SKM-1 treated with dmso at 0.1 percent for 144 hours (cell line): ENCODE data around the gene ERCC4.

Experiments used
- DNase-seq: peaks from one replicate; lab custom pipeline; 2025; ENCODE audit not compliant: unreplicated experiment; lab: John Stamatoyannopoulos, UW

The ERCC4 gene

DNA sequence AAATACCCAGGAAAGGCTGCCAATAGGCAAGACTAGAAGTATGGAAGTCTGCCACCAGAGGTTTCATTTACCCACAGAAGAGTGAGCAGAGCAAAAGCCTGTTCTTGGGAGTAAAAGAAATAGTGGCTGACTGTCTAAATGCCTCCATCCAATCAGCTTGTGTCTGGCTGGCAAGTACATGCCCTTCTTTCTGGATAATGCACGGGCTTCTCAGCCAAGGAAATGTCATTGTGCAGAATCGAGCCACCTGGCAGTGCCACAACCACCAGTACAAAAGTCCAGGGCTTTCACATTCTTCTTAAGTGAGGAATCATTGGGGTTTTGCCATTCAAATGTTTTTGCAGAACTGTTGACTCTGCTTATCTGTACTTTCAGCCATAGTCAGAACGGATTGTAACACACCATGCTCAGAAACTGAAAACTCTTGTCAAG lies 10.1 kb upstream of the ERCC4 start:
- no peak for DNase-seq

DNA sequence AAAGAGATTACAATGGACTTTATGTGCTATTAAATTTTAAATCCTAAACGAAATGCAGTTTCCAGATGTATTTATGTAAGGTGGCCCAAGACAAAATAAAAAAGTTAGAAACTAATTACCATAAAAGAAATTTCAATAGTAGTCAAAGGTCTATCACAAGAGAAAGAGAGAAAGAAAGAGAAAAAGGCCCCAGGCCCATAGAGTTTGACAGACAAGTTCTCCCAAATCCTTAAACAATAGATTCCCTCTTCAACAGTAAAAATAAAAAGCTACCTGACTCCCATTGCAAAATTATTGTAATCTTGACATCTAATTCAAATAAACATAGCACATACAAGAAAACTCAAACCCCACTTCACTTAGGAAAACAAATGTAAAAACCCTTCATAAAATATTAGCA lies 8.6 kb upstream of the ERCC4 start:
- no peak for DNase-seq

DNA sequence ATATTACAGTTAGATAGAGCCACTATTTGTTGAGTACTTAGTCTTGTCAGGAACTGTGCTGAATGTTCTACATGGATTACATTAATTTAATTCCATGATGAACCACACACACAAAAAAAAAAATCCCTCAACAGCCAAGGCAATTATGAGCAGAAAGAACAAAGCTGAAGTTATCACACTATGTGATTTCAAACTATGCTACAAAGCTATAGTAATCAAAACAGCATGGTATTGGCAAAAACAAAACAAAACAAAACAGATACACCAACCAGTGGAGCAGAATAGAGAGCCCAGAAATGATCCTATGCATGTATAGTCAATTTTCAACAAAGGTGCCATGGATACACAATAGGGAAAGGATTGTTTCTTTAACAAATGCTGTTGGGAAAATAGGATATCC lies 8.1 kb upstream of the ERCC4 start:
- no peak for DNase-seq

DNA sequence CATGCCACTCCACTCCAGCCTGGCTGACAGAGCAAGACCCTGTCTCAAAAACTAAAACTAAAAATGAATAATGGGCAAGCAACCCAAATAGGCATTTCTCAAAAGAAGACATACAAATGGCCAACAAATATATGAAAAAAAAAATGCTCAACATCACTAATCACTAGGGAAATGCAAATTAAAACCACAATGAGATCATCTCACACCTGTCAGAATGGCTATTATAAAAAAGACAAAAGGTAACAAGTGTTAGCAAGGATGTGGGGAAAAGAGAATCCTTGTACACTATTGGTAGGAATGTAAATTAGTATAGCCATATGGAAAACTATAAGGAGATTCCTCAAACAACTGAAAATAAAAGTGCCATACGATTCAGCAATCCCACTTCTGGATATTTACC lies 7.1 kb upstream of the ERCC4 start:
- DNase-seq: no peak

DNA sequence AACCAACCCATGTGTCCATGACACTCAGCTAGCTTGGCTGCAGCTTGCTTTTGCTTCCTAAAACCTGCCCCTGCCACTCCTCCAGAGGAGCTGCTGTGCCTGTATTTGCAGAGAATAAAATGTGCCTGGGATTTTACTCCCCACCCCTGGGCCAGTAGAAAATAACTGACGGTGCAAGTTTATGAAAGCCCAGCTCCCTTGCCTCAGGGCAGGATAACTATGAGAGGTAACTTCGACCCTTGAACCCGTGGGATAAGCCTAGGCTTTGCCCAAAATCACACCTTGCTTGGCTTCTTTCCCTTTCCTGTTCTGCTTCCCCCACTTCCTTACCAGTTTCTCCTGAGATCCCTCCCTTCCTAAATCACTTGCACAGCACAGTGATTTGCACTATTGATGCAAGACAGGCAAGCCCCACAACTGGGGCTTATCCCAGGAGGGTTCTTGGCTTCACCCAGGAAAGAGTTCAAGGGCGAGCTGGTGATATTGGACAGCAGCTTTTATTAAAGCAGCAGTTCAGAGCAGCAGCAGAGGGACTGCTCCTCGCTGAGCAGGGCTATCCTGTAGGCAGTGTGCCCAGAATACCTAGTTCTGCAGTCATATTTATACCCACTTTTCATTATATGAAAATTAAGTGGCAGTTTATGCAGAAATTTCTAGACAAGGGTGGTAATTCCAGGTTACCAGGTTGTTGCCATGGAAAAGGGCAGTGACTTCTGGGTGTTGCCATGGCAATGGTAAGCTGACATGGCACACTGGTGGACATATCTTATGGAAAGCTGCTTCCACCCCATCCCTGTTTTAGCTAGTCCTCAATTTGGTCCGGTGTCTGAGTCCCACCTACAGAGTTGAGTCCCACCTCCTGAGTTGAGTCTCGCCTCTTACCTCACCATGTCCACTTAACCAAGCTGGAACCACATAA lies 6.3 kb upstream of the ERCC4 start:
- no peak for DNase-seq

DNA sequence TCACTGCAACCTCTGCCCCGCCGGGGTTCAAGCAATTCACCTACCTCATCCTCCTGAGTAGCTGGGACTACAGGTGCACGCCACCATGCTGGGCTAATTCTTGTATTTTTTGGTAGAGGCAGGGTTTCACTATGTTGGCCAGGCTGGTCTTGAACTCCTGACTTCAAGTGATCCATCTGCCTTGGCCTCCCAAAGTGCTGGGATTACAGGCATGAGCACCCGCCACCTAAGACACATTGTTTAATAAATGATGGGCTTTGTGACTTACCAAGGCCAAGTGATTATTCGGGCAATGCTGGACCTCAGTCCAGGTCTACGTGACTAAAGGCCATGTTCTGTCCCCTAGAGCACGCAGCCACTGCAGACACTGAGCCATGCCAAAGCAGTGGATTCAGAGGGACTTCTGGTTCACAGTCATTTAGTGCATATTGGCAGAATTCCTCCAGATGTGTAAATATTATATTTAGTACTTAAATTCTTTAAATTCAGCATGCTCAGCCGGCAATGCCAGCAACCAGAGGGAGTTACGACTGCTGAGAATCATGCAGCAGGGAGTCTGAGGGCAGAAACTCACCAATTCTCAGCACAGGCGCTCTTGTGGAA lies 4.8 kb upstream of the ERCC4 start:
- no peak for DNase-seq

DNA sequence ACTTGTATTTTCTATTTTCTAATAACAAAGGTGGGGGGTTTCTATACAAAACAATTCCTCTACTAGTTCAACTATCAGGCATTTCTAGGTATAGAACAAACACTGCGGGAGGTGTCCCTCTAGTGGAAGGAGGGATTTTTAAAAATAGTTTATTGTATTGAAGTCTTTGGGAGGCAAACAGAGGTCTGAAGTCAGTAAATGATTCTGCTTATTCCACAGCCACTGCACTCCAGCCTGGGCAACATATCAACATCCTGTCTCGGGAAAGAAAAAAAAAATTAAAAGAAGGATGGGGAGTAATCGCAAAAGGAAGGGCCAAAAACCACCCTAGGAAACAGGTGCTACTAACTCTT lies 648 bp upstream of the ERCC4 start:
- no peak for DNase-seq

DNA sequence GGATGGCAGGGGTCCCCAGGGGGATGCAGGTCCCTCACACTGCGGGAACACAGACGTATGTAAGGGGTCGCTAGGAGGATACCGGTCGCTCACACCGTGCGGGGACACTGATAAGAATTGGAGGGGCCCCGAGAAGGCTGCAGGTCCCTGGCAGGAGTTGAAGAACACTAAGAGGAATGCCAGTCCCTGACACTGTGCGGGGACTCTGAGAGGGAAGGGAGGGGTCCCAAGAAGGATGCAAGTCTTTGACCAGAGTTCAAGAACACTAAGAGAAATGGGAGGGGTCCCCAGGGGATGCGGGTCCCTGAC lies 510 bp downstream of the ERCC4 start:
- DNase-seq: no peak

DNA sequence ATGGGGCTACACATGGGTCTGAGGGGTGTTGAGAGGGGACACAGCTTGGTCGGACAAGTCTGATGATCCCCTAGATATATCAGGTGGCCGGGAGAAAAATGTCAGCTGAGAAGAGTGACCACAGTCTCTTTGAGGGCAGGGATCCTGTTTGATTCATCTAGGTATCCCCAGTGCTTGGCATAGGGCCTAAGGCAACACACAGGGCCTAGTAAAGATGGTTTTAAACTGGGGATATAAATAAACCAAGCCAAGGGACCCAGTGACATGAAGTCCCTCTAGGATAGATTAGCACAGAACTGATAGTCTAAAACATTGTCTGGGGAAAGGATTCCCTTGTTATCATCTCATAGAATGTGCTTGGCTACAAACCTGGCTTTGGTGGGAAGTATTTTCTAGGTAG lies 1.4 kb downstream of the ERCC4 start:
- DNase-seq: no peak

DNA sequence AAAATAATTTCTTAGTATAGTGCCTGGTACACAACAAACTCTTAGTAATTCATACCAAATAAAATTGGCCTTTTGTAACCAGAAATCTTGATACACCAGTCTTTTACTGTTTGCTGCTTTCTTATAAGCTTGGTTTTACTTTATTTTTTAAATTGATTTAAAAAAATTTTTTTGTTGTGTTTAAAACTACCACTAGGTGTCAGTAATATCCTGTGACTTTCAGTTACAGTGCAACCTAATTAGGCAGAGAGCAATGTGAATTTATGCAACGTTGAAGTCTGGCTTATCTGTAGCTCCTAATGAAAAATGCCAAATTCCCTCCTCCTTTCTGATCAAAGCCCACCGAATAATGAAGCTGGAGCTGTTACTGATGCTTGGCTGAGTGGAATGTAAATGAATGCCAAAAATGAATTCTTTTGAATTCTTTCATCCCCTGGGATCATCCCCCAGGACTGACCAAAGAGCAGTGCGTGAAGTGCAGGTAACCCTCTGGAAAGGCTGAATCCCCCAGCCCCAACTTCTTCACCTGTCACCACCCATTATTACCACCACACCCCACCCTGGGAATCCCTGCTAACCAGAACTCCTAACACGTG lies 3.8 kb downstream of the ERCC4 start:
- DNase-seq: peak; percentile 67

DNA sequence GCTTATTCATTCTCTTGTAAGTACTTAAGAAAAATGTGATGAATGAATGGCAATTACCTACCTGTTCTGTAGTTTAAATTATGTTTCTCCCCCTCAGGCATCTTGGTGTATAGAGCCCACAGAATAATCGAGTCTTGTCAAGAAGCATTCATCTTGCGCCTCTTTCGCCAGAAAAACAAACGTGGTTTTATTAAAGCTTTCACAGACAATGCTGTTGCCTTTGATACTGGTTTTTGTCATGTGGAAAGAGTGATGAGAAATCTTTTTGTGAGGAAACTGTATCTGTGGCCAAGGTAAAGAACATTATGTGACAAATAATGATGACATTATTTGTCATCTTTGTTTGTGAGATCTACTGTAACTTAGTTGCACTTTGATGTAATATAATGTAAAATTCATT lies 6.5 kb downstream of the ERCC4 start:
- no peak for DNase-seq

DNA sequence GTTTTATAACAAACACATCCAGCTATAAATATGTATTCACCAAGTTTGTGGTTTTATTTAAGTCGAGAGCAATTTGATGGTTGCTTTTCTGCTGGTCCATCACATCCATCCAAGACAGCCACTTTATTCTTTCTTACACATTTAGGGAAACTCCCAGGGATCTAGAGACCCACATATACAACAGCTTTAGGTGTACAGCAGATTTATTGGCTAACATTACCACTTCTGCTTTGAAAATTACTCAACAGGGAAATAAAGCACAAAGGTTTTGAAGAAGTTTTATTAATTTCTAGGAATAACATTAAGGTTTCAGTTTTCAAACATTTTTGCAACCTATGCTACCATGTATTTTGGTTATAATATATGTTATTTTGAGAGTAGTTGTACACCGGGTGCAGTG lies 6.9 kb downstream of the ERCC4 start:
- DNase-seq: no peak

DNA sequence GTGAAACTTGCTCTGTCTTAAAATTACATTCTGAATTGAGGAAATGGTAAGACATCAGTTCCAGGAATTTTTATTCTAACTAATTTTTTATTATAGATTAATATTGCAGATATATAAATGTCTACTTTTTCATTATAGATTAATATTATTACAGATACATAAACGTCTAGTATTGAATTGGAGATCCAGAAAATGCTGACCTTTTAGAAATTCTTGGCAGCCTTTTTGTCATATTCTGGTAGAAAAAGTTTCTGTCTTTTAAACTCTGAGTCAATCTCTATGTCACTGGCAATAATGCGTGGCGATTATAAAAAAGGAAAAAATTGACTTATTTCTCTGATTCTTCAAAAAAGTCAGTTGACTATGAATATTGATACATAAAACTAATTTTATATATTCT lies 8.7 kb downstream of the ERCC4 start:
- DNase-seq: no peak

DNA sequence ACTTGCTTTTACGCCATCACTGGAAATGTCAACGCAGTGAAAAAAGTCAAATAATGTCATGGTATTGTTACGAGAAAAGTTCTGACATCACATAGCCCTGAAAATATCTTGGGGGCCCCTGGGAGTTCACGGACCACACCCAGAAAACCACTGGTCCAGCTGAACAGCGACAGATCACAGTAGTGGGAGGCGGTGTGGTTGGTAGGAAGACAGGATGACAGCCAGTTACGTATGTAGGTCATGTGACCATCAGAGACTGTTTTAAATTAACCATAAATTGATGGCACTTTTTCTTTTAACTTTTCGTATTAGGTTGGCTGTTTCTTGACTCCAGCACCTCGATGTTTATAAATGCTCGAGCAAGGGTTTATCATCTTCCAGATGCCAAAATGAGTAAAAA lies 11.9 kb downstream of the ERCC4 start:
- no peak for DNase-seq

DNA sequence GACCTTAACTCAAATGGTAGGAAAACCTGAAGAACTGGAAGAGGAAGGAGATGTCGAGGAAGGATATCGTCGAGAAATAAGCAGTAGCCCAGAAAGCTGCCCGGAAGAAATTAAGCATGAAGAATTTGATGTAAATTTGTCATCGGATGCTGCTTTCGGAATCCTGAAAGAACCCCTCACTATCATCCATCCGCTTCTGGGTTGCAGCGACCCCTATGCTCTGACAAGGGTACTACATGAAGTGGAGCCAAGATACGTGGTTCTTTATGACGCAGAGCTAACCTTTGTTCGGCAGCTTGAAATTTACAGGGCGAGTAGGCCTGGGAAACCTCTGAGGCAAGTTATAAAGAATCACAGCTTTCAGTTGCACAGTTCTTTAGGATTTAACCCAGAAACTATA lies 15.5 kb downstream of the ERCC4 start:
- peak; percentile 6 for DNase-seq

DNA sequence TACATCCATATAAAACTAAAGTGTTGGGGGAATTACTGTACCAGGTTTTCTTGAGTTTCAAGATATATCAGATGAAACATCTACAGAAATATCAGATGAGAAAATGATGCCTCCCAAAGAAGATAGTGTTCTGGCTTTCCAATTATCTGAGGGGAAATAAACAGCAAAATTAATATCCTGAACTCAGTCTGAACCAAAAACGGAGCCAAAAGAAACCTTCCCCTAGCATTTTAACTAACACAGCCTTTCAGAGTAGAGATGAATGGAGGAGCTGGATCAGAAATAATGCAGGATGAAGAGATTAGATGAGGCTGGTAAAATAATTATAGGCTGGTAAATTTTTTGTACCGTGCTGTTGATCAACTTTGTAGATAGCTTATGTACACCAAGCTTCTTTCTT lies 16.2 kb downstream of the ERCC4 start:
- DNase-seq: no peak

DNA sequence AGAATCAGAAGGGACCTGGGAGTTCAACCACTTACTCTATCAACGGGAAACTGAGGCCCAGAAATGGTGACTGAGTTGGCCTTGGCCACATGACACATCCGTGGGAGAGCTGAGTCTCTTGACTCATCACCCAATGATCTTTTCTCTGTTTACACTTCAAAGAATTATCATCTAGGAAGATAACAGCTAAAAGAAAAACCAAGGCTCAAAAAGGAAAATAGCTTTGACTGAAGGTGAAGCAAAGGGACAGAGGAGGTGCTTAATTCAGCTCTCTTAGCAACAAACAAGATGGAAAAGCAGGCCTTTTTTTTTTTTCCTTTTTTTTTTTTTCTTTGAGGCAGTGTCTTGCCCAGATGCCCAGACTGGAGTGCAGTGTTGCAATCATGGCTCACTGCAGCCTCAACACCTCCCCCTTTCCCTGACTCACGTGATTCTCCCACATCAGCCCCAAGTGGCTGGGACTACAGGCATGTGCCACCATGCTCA lies 16.7 kb downstream of the ERCC4 start:
- no peak for DNase-seq

DNA sequence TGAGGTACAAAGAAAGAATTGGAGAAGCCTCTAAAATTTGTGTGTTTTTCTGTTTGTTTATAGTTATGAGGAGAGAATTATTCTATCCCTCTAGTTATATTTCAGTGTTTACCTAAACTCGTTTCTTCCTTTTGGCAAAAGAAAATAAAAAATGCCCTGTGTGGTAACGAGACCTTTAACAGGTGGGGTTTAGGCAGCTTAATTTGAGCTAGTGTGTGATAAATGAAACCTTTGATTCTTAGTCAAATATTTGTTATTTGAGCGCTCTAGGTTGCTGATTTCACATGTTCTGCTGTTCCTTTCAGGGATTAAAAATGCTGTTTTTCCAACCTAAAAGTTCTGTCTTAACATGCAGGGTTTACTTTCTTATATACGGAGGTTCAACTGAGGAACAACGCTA lies 17.5 kb downstream of the ERCC4 start:
- DNase-seq: no peak

DNA sequence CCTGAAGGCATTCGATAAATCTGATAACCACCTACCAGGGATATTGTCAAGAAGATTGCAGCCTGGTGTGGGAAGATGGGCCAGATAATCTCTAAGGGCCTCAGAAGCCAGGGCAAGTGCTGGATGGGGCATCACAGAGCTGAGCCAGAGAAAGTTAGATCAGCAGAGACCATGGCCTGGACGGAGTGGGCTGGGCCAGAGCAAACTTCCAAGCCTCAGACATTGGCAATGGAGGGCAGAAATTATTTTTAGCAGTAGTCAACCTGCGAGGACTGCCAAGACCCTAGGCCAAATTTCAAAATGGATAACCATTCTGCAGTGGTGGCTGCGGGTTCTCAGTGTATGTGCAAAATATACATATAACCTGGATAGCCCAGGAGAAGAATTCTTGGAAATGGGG lies 18.5 kb downstream of the ERCC4 start:
- no peak for DNase-seq

DNA sequence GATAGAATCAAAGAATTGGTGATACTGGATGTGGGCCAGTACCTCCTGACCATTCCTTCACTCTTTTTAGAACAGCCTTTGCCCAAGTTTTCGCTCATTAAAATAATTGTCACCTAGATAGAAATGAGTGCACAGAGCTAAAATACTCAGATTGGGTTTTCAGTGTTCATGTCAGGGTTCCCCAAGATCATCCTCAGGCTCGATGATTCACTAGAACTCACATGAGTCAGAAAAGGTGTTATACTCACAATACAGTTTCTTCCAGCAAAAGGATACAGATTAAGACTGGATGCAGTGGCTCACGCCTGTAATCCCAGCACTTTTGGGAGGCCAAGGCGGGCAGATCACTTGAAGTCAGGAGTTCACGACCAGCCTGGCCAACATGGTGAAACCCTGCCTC lies 19.9 kb downstream of the ERCC4 start:
- no peak for DNase-seq

DNA sequence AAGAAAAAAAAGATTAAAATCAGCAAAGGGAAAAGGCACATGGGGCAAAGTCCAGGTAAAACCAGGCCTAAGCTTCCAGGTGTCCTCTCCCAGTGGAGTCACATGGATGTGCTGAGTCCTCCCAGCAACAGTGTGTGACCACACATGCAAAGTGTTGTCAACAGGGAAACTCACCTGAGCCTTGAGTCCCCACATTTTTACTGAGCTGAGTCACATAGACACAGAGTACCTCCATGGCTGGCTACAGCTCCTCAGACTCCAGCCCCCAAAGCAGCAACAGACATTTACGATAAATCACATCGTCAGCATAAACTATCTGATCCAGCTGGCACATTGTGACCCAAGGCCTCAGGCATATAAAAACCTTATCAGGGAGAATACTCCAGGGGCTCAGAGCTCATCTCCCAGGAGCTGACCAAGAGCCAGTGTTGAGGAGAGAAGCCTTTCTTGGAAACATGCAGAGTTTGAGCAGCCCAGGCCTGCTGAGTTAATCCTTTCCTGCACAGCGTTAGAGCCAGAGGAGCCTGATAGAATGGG lies 20.5 kb downstream of the ERCC4 start:
- DNase-seq: no peak

DNA sequence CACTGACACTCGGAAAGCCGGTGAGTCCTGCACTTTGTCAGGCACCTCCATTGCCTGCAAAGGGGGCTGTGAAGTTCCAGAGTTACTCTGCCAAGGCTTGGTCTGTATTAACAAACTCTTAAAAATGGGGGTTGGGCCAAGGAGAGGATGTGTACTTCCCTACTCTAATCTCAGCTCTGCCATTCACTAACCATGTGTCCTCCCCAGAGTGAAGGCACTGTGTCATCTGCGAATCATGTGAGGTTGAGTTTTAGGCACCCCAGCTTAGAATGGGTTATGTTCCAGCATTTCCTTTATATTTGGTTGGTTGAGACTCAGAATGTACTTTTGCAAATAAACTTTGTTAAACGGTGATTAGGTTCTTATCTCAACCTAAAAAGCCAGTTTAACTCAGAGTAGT lies 24.9 kb downstream of the ERCC4 start:
- DNase-seq: no peak
